Right lobe of liver (tissue), 6 donors: ENCODE data around the gene AIMP1. TPM values are rescaled to one million over a fixed set of nuclear protein-coding genes. Genes with fewer than 3 reads are reported as not detected.
"Not testable (repeated sequence)": the region's sequence is repeated elsewhere in the genome, so short reads cannot be mapped to it uniquely, and the experiment has no call there.

Experiments used
- ATAC-seq, 4 donors: fragments of 200-7000 bp; cut with Tn5 transposase; one replicate each; pipeline ENCODE4 v1.9.1; 2020; ENCODE audit warnings: mild to moderate bottlenecking in 4 of 4, moderate library complexity in 4 of 4
- DNase-seq, 3 donors: peaks; one replicate each; pipeline ENCODE4 v3.0.0-alpha.2; 2020
- H3K27ac ChIP-seq, 3 donors: fragments of 200-600 bp; one replicate each; pipeline ENCODE4 v1.8.0; 2022
- H3K27me3 ChIP-seq, 2 donors: fragments of 200-600 bp; one replicate each; pipeline ENCODE4 v1.8.0; 2022
- H3K36me3 ChIP-seq, 4 donors: fragments of 200-600 bp; sonication (generic) in 1 of 4; one replicate each; pipeline versions ENCODE4 v1.5.1 to v1.8.0; 2017 to 2022; ENCODE audit warnings: control low read depth in 1 of 4
- H3K4me1 ChIP-seq, 4 donors: fragments of 200-600 bp; sonication (generic) in 1 of 4; one replicate each; pipeline versions ENCODE4 v1.5.1 to v1.8.0; 2017 to 2022; ENCODE audit warnings: control low read depth in 1 of 4
- H3K4me3 ChIP-seq, 3 donors: fragments of 200-600 bp; one replicate each; pipeline ENCODE4 v1.8.0; 2022
- H3K9me3 ChIP-seq, 4 donors: fragments of 200-600 bp; sonication (generic) in 1 of 4; one replicate each; pipeline versions ENCODE4 v1.5.1 to v1.8.0; 2017 to 2022; ENCODE audit warnings: control low read depth in 1 of 4
- CTCF ChIP-seq, 4 donors: fragments of 200-600 bp in 3 of 4; fragments of 450-650 bp in 1 of 4; IDR thresholded peaks; one replicate each; pipeline versions ENCODE4 v1.5.1 to v1.8.0; 2016 to 2022; ENCODE audit warnings: antibody characterized with exemption in 4 of 4, mild to moderate bottlenecking in 2 of 4
- POLR2A ChIP-seq: fragments of 450-650 bp; IDR thresholded peaks from one replicate; pipeline ENCODE4 v1.6.1; 2017; ENCODE audit warnings: antibody characterized with exemption, mild to moderate bottlenecking
- WGBS: methylation state at CpG from one replicate; pipeline ENCODE4 v1.1.6; 2018; ENCODE audit warnings: low coverage, low lambda C conversion rate; ENCODE audit not compliant: insufficient coverage; ENCODE audit errors: missing lambda C conversion rate; 5-methylcytosine and 5-hydroxymethylcytosine counted together
- intact Hi-C, 2 donors: fragments of 100-400 bp; cut with DNase I; formaldehyde crosslinking; loops; one replicate each; pipeline versions ENCODE4 v1.11.2 to v1.14.1; 2022
- total RNA-seq, 6 experiments: library from RNA; depleted of rRNA in 2 of 6; stranded (reverse); fragments of >200 nt in 2 of 6; fragmentation: NEBNext Ultra II Directional in 3 of 6; extraction: Animal tissue kit (Norgen Biotek cat#: 25700) in 3 of 6; gene quantifications; one replicate each; pipeline versions ENCODE4 v1.1.0 to v1.2.4, GENCODE V29; 2016 to 2023
- donor health status: DM: no; HTN: yes; CAD: no.
- donor health status: DM: no; HTN: no; CAD: no.
- donor health status: DM: no; HTN: no; CAD: no.
- donor health status: DM: no; HTN: yes; CAD: no.
- donor health status: DM: no; HTN: yes; CAD: no.

AIMP1 gene
- total RNA-seq, 6 experiments from 2014 or later, result 15.0 to 21.2 (median 16.7) TPM

DNA sequence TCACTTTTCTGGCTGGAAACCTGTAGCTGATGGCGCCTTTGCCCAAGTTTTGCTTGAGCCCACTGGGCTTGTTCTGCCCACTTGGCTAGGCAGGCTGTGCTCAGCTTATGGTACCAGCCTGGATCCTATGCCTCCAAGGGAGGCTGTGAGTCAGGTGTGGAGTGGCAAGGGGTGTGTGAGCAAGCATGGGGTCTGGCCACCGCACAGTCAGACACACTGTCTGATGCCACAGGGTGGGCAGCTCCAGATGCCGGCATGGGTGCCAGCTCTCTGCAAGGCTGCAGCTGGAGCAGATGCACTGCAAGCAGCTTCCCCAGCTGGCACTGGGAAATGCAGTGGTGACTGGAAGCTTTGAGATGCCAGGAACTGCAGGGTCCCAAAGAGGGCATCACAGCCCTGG lies 68.5 kb downstream of the AIMP1 start:
- no peak overlapping the region for H3K27ac ChIP-seq
- DNase-seq (no peak), ATAC-seq (peak in 1 of 4 donors; percentile 25)
- no peak overlapping the region for H3K4me3 ChIP-seq
- 100% methylated on average over 1 of the region's 3 CpGs for WGBS
- H3K36me3 ChIP-seq, result no peaks in the 10 kb centered on the region
- no peaks in the 10 kb centered on the region for H3K9me3 ChIP-seq
- TF ChIP-seq CTCF (IDR thresholded peaks at IDR 0.05) (no peak), POLR2A (no peak)
- intact Hi-C loops, result no loop called here
- H3K27me3 ChIP-seq, result no peaks in the 10 kb centered on the region
- no peaks in the 10 kb centered on the region for H3K4me1 ChIP-seq

DNA sequence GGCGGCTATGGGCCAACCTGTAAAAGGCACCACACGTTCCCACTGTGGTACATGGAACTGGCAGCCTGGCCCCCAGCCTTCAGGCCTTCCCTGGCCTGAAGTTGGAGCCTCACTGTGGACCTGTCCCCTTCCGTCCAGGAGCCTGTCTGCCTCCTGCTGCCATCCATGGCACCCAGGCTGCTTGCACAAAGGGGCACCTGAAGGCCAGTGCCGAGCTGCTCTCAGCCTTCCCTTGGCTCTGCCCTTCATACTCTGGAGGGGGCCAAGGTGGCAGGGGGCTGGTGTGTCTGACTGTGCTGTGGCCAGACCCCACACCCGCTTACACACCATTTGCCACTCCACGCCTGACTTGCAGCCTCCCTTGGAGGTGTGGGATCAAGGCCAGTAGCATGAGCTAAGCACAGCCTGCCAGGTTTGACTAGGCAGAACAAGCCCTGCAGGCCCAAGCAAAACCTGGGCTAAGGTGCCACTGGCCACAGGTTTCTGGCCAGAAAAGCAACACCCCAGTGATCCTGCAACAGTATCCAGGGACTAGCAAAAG lies 69.6 kb downstream of the AIMP1 start:
- Histone ChIP-seq H3K36me3 (no peaks in the 10 kb centered on the region), H3K27me3 (no peaks in the 10 kb centered on the region), H3K27ac (no peak overlapping the region), H3K9me3 (no peaks in the 10 kb centered on the region), H3K4me3 (no peak overlapping the region), H3K4me1 (no peaks in the 10 kb centered on the region)
- WGBS, result 38% methylated on average over 2 of the region's 6 CpGs
- intact Hi-C loops, result no loop called here
- no peak for DNase-seq
- no peak for ATAC-seq
- TF ChIP-seq CTCF (IDR thresholded peaks at IDR 0.05) (no peak), POLR2A (no peak)

DNA sequence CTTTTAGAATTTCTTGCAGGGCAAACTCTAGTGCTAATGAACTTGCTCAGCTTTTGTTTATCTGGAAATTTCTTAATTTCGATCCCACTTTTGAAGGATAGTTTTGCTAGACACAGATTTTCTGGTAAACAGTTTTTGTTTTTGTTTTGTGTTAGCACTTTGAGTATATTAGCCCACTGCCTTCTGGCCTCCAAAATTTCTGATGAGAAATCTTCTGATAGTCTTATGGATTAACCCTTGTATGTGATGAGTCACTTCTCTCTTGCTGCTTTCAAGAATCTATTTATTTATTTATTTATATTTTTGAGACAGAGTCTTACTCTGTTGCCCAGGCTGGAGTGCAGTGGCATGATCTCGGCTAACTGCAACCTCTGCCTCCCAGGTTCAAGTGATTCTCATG lies 79.2 kb downstream of the AIMP1 start:
- no peaks in the 10 kb centered on the region for H3K27me3 ChIP-seq
- intact Hi-C loops, result no loop called here
- H3K36me3 ChIP-seq, result no peaks in the 10 kb centered on the region
- H3K4me3 ChIP-seq, result no peak overlapping the region
- H3K4me1 ChIP-seq, result no peaks in the 10 kb centered on the region
- no peak overlapping the region for H3K27ac ChIP-seq
- WGBS, result 58% methylated on average over 2 of the region's 2 CpGs
- no peak for TF ChIP-seq CTCF (IDR thresholded peaks at IDR 0.05)
- no peak for DNase-seq
- ATAC-seq, result no peak
- no peaks in the 10 kb centered on the region for H3K9me3 ChIP-seq

- H3K27ac ChIP-seq, H3K9me3 ChIP-seq, H3K27me3 ChIP-seq, DNase-seq, intact Hi-C loops, ATAC-seq, H3K4me1 ChIP-seq, H3K36me3 ChIP-seq, H3K4me3 ChIP-seq: not testable (repeated sequence)
- WGBS, result 45% methylated on average over 2 of the region's 4 CpGs
These were observed 82.5 kb downstream of the AIMP1 start for GRCh38 chr4:106398898-106399297.

Other genes with a start within 250 kb of the AIMP1 start
- gene TBCK, start 341 bp upstream of the AIMP1 start, total RNA-seq, result 10 to 100 TPM; 15.1 to 20.1 (median 16.8) TPM
- not detected for gene GIMD1, start 52.2 kb downstream of the AIMP1 start, total RNA-seq